ENCODE results near the gene SKI.

Gene SKI

GRCh38 chr1:2267051-2267830, 39.1 kb downstream of the SKI start:
- no peak for DNase-seq

GRCh38 chr1:2267862-2268261, 39.7 kb downstream of the SKI start:
- DNase-seq = no peak

- no peak for DNase-seq
These were observed 40.4 kb downstream of the SKI start for GRCh38 chr1:2268285-2269056.

DNA sequence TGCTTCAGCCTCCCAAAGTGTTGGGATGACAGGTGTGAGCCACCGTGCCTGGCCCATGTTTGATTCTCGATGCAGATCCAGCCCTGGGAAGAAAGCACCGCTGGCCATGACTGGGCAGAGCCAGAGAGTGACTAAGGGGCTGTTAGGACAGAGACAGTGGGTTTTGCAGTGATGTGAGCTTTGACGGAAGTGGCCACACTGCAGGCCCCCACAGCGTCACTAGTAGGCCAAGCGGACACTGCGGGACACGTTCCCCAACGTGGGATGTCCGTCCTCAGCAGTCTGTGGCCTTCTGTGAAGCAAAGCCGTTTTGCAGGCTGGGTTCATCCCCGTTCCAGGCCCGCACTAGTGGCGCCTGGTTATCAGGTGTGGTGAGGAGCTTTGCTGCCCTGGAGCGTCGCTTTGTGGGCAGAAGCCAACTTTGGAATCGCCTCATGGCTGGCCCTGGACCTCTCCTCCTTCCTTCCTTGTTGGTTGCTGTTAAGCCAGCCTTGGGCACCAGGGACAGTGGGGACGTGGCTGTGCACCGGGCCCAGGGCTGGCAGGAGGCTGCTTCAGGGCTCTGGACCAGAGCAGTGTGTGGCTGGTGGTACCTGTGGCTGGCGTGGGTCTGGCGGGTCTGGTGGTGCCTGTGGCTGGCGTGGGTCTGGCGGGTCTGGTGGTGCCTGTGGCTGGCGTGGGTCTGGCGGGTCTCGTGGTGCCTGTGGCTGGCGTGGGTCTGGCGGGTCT, 41.2 kb downstream of the SKI start:
- DNase-seq = no peak

DNA sequence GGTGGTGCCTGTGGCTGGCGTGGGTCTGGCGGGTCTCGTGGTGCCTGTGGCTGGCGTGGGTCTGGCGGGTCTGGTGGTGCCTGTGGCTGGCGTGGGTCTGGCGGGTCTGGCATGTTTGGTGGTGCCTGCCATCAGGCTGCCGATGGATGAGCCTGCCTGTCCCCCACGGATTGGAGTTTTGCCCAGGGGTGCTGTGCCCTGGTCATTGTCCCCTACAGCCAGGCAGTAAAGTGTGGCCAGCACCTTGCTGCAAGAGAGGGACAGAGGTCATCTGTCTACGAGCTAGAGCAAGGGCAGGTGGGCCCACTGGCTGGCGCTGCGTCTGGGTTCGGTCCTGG, 41.8 kb downstream of the SKI start:
- DNase-seq = no peak

DNA sequence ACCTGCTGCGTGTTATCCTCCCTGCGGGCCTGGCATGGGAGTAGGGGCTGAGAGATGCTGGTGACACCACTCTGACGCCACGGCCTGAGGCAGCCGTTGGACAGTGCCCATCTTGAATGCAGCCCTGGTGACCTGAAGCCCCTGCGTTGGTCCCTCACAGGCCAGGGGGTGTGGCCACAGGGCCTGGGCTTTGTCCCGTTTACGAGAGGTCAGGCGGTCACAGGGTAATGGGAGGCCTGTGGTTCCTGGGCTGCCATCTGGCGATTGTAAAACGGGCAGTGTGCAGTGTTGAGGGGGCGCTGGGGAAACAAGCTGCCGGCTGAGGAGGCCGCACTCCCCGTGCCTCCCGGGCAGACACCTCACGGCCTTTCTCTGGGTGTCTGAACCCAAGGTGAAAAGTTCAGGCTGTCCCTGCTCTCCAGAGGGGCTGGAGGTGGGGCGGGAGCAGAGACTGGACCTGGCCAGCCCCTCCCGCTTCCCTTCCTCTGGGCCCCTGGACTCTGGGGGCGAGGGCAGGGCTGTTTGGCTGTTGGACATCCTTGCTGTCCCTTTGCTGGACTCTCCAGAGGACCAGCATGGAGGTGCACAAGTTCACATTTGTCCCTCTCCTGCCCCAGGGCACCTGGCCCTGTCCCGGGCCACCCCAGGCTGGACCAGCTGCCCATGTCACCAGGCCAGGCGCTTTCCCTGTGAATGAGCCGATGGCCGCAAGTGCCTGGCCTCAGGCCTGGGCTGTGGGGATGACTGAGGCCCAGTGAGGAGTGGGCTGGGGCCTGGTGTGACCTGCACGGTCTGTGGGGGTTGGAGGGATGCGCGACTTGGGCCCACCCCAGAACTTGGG, 42.4 kb downstream of the SKI start:
- DNase-seq = no peak

GRCh38 chr1:2271211-2271721, 43.1 kb downstream of the SKI start:
- no peak for DNase-seq

DNA sequence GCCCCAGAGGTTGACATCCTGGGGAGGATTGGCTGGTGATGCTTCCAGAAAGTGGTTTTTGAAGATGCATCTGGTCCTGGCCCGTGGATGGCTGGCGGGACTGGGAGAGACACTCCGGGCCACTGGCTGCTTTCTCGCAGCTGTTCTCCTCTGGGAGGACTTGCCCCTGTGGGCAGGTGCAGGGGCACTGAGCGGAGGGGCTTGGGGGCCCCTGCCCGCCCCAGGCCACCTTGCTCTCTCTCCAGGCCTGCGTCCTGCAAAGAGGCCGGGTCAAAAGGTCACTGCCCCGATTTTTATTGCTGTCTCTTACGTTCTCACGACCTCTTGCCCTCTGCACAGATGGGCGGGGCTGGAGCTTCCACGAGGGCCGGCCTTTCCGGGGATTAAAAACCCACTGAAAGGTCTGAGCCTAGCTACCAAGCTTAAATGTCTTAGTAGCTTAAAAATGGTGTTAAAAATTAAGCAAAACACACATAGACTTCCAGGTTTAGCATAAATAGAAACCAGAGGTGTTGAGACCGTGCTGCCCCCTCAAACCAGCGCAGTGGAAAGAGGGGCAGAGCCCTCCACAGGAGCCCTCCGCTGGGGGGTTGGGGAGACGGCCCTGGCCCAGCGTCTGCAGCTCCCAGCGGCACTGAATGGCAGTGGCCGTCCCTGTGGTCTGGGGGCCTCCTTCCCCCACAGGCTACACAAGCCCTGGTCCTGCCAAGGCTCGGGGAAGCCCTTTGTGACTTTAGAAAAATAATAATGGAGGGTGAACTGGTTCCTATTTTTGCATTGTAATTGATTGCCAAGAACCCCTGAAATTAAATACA, 43.9 kb downstream of the SKI start:
- DNase-seq = no peak

DNA sequence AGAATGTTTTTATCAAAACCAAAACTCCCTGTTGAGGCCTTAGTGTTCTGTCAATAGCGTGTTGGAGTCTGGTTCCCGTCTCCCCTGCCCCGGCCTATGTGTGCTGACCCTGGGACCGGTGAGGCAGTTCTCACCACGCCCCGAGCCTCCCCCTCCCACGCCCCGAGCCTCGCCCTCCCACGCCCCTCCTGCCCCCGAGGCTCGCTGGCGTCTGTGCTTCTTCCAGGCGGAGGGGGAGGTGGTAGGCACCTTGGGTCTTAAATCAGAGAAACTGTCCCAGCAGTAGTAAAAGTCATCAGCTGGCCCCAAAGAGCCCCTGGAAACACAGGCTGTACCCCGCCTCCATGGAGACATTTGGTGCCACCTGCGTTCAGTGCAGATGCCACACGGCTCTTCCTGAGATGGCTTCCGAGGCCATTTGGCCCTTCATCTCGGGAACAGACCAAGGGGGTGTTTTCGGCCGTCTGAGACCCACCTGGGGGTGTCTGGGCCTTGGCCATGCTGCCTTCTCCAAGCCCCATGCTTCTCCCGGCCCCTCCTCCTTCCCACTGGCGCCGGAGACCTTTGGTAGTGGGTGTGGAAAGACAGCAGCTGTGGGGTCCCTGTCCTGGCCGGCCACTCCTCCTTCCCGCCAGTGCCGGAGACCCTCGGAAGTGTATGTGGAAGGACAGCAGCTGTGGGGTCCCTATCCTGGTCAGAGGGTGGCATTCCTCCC, 44.7 kb downstream of the SKI start:
- no peak for DNase-seq

GRCh38 chr1:2273401-2274090, 45.4 kb downstream of the SKI start:
- no peak for DNase-seq

DNA sequence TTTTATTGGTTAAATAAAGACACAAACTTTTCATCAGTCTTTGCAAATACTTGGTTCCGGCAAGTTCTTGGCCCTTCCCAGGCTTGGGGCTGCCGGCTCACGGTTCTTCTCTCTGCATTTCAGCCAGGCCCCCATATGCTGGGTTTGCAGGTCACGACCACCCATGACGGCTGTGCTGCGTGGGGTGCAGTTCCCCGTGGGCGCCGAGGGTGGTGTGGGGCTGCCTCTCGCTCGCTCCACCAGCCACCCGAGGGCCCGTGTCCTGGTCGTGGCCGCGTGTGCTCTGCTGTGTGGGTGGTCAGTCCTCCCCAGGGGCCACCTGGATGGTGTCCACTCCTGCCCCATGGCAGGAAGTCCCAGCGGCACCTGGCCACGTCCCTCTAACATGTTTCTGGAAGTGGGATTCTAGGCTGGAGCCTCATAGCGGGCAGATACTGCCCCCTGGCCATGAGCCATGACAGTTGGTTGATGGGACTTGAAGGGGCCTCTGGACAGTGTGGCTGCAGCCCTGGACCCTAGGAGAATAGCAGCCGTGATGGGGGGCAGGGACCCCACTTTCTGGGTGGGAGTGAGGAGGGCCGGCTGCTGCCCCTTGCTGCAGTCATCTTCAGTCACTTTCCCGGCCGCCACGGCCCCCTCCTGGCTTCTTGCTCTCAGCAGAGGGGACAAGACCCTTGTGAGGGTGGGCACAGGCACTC, 46.3 kb downstream of the SKI start:
- no peak for DNase-seq

DNA sequence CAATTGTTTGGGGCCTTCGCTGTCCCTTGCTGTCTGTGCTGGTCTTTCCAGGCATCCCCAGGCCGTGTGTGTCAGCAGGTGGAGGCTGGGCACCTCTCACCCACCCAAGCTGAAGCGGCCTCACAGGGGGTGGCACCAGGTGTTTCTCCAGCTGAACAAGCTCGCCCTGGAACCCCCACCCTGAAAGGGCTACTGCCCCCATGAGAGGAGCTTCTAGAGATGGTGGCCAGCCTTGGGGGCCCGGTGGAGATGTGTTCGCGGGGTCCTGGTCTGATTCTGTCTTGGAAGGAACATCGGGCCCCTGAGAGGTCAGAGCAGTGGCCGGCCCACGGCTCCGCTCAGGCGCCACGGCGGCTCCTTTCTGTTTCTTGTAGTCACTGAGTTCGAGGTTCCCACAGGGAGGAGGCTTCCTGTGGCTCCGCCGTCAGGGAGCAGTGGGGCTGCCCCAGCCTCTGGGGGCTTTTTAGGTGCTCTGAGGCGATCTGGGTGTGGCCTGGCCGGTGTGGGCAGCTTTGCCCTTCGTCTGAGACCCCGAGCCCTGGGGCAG, 46.9 kb downstream of the SKI start:
- no peak for DNase-seq

GRCh38 chr1:2275796-2276536, 47.8 kb downstream of the SKI start:
- no peak for DNase-seq

DNA sequence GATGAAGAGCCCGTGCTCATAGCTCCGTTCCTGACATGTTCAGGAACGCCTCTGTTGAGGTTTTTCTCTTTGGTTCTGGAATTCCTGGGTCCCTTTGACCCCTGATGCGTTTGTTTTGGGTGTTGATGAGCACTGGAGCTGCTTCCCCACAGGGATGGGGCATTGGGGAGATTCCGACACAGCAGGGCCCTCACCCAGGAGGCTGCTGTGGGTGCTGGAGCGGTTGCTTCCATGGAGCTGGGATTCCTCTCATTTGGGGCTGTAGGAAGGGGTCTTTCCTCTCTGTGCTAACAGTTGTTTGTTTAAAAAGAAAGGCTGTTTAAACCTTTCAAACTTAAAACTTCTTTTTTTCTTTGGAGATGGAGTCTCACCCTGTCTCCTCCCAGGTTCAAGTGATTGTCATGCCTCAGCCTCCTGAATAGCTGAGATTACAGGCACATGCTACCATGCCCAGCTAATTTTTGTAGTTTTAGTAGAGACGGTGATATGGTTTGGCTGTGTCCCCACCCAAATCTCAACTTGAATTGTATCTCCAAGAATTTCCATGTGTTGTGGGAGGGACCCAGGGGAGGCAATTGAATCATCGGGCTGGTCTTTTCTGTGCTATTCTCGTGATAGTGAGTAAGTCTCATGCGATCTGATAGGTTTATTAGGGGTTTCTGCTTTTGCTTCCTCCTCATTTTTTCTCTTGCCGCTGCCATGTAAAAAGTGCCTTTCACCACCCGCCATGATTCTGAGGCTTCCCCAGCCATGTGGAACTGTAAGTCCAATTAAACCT, 48.9 kb downstream of the SKI start:
- no peak for DNase-seq

- DNase-seq = no peak
These were observed 49.8 kb downstream of the SKI start for GRCh38 chr1:2277741-2278488.

DNA sequence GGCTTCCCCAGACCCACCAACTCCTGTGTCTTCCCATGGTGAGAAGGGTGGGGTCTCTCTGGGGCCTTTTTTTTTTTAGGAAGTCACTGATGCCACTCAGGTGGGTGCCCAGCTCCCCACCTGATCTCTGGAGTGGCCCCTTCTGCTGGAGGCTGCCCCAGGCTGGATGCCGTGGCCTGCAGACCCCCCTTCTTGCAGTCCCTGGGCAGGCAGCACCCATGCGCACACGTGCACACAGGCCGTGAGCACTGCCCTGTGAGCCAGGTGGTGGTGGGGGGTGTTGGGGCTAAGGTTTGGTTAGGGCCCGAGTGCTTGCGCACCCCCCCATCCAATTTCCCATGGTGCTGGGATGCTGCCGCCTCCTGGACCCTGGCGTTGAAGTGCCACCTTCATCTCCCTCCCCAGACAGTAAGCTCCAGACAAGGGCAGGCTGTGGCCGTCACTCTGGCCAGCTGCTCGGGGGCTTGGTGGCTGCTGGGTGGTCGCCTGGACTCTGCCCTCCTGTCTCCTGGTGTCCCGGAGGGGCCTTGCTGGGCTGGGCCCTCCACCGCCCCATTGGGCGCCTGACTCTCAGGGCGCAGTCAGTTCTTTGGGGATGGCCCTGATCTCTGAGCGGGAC, 50.6 kb downstream of the SKI start:
- no peak for DNase-seq

DNA sequence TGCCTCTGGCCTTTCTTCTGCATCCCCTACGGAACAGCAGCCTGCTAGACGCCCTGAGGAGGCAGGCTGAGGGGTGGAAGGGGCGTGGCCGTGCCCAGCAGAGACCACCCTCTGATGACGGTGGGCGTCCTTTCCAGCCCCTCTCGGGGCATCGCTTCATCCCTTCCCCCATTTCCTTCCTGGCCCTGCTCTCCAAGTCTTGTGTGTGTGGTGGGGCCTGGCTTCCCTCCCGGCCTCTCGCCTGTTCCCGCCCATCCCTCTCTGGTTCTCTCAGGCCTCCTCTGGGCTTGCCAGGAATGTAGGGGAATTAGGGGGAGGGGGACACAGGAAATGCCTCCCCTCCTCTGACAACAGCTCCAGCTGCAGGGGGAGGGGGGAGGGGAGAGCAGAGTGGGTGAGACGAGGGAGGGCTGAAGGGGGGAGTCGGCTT, 51.1 kb downstream of the SKI start:
- peak; percentile 96 for DNase-seq
